ENCODE data around the gene CTNNB1. TPM values are rescaled to one million over a fixed set of nuclear protein-coding genes. Genes with fewer than 3 reads are reported as not detected.

Gene CTNNB1
- total and polyA plus RNA-seq, 2 of the 13 experiments (the other 11 are each of a cell fraction or from before 2014, with no cell fraction given) = 398 to 489 TPM

GRCh38 chr3:41277790-41278465 lies 78.6 kb downstream of the CTNNB1 start (continued):
- no peak for TF ChIP-seq RNF219 (CRISPR knock-in tag; IDR thresholded peaks at IDR 0.05)
- TF ChIP-seq TBL1XR1 (IDR thresholded peaks at IDR 0.05; ENCODE audit: borderline replicate concordance, low read length, partially characterized antibody) = no peak
- no peak for TF ChIP-seq ZBTB33 (CRISPR knock-in tag; IDR thresholded peaks at IDR 0.05)
- peak in 1 of 2 experiments; percentile 40; a peak in 1 of 4 replicates for TF ChIP-seq HMGXB4 (CRISPR knock-in tag; IDR thresholded peaks at IDR 0.05; ENCODE audit: borderline replicate concordance in 1 of 2, low read depth in 1 of 2)
- no peak for TF ChIP-seq ZNF768 (CRISPR knock-in tag; IDR thresholded peaks at IDR 0.05)
- TF ChIP-seq ZNF142 (CRISPR knock-in tag; IDR thresholded peaks at IDR 0.05) = no peak
- no peak for TF ChIP-seq ZNF232 (CRISPR knock-in tag; IDR thresholded peaks at IDR 0.05; ENCODE audit: borderline replicate concordance)
- TF ChIP-seq GATA4 (IDR thresholded peaks at IDR 0.05; ENCODE audit: borderline replicate concordance, low read depth) = 0 out of 2 replicates have a peak, but pooled peaks have one; percentile 23
- peak; percentile 68 for TF ChIP-seq PITX1 (CRISPR knock-in tag; IDR thresholded peaks at IDR 0.05)
- no peak for TF ChIP-seq BHLHE40 (IDR thresholded peaks at IDR 0.05; ENCODE audit: low read length)
- TF ChIP-seq RBM22 (optimal IDR thresholded peaks at IDR 0.05; ENCODE audit: low read length) = no peak
- 0 out of 2 replicates have a peak, but pooled peaks have one; percentile 8 for TF ChIP-seq ZNF362 (CRISPR knock-in tag; IDR thresholded peaks at IDR 0.05; ENCODE audit: borderline replicate concordance)
- no peak for TF ChIP-seq ZNF607 (CRISPR knock-in tag; IDR thresholded peaks at IDR 0.05; ENCODE audit: borderline replicate concordance)

All from HepG2 (cell line).